ENCODE measurements around the gene OSBPL6. TPM values are rescaled to one million over a fixed set of nuclear protein-coding genes. Genes with fewer than 3 reads are reported as not detected.

Gene OSBPL6
- total and polyA plus RNA-seq, 10 of the 15 experiments (the other 5 are each of a cell fraction or from before 2014, with no cell fraction given), result 0.01 to 0.08 (median 0.03) TPM; not detected in 5

DNA sequence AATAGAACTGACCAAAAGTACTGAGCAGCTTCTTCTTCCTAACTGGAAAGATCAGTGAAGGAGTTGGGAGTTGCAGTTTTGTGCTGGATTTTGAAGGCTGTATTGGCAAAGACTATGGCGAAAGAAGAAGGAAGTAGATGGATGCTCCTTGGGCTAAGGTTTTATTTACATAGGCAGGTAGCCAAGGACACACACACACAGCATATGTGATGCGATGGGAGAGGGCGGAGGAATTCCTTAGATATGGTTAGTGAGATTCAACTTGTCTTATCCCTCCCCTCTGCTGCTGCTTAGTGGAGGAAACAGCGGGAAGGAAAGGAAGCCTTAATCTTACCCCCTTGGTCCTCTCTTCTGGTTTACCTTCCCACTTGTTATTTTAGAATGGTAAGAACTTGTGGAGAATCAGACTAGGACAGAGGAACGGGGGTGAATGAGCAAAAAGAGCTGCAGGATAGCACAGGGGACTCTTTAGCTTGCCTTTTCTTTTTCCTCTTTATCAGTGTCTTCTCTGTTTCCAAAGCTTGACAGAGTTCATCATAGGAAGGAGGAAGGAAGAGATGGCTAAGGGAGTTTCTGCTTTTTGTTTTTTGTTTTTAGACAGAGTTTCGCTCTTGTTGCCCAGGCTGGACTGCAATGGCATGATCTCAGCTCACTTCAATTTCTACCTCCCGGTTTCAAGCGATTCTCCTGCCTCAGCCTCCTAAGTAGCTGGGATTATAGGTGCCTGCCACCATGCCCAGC lies 87.9 kb downstream of the OSBPL6 start:
- no peak overlapping the region for H3K9ac ChIP-seq (ENCODE audit: control insufficient read depth, insufficient read depth, low read length)
- in situ Hi-C loops (cut with MboI), result loop anchor here (5.0 kb wide), 1 partner anchor 170 kb away; the partner anchor contains the start of gene RBM45

More for the DNA sequence above, 87.9 kb downstream of the OSBPL6 start:
- DNase-seq (ENCODE audit: low read depth, low spot score) (no peak), FAIRE-seq (no peak), ATAC-seq (no peak)
- H3K36me3 ChIP-seq (ENCODE audit: control insufficient read depth in 2 of 2, insufficient read depth in 2 of 2, low read length in 1 of 2), result no peaks in the 10 kb centered on the region
- no peaks in the 10 kb centered on the region for H3K4me1 ChIP-seq (ENCODE audit: control insufficient read depth, insufficient read depth, low read length)
- BruUV-seq (replicated peaks), result no TSS peak
- H3K27me3 ChIP-seq (replicated peaks in 1 of 2; ENCODE audit: control insufficient read depth in 2 of 2, insufficient read depth in 2 of 2, low read length in 1 of 2), result no peaks in the 10 kb centered on the region
- H4K20me1 ChIP-seq (ENCODE audit: control insufficient read depth, insufficient read depth), result no peaks in the 10 kb centered on the region
- ChIA-PET SMC1A (ENCODE audit: uncharacterized antibody, unreplicated experiment) (interaction anchor here (1.0 kb wide), 1 partner anchor 77 kb away, joined by 3 read pairs; no protein-coding TSS in a partner anchor), POLR2A (no interaction called here), CTCF (interaction anchor here (1.2 to 2.0 kb wide), 4 partner anchors 9 to 172 kb away, joined by 3 to 9 read pairs (median 5); partner anchors contain the start of gene RBM45), RAD21 (ENCODE audit: unreplicated experiment) (interaction anchor here (1.5 kb wide), 1 partner anchor 171 kb away, joined by 3 read pairs; no protein-coding TSS in a partner anchor)
- H3K9me3 ChIP-seq (replicated peaks; ENCODE audit: control insufficient read depth, insufficient read depth, low read length), result no peaks in the 10 kb centered on the region
- H3K4me3 ChIP-seq, result no peak overlapping the region
- intact Hi-C loops (cut with micrococcal nuclease; ENCODE audit: unreplicated experiment), result no loop called here
- H3K4me2 ChIP-seq (ENCODE audit: control insufficient read depth, insufficient read depth), result no peak overlapping the region
- H2AFZ ChIP-seq (ENCODE audit: control insufficient read depth, low read depth, low read length), result no peak overlapping the region
- 60% methylated on average over 8 of the region's 8 CpGs for WGBS (ENCODE audit: insufficient coverage, insufficient replicate concordance, low lambda C conversion rate, missing lambda C conversion rate)
- no peaks in the 10 kb centered on the region for H3K79me2 ChIP-seq (ENCODE audit: control insufficient read depth, insufficient read depth, low read length)
- no peak overlapping the region for H3K27ac ChIP-seq (ENCODE audit: control insufficient read depth, insufficient read depth)
- TF ChIP-seq YY1 (IDR thresholded peaks at IDR 0.05; ENCODE audit: low read depth, low read length) (no peak), NR2F1 (conservative IDR thresholded peaks at IDR 0.05) (no peak), MXI1 (IDR thresholded peaks at IDR 0.05; ENCODE audit: low read depth, low read length) (no peak), TARDBP (IDR thresholded peaks at IDR 0.05; ENCODE audit: borderline replicate concordance) (no peak), RUNX3 (IDR thresholded peaks at IDR 0.05; ENCODE audit: low read length) (no peak), IKZF1 (conservative IDR thresholded peaks at IDR 0.05) (no peak), MYC (IDR thresholded peaks at IDR 0.05; ENCODE audit: insufficient read depth, insufficient read length, insufficient replicate concordance, low read length, severe bottlenecking) (no peak), NFXL1 (IDR thresholded peaks at IDR 0.05; ENCODE audit: borderline replicate concordance) (no peak), FOXK2 (IDR thresholded peaks at IDR 0.05) (no peak), IRF4 (IDR thresholded peaks at IDR 0.05; ENCODE audit: low read depth, low read length) (no peak), MTA2 (IDR thresholded peaks at IDR 0.05; ENCODE audit: low read depth) (no peak), SIN3A (IDR thresholded peaks at IDR 0.05; ENCODE audit: low read depth, low read length) (no peak)
- TF ChIP-seq, protein P1, sequence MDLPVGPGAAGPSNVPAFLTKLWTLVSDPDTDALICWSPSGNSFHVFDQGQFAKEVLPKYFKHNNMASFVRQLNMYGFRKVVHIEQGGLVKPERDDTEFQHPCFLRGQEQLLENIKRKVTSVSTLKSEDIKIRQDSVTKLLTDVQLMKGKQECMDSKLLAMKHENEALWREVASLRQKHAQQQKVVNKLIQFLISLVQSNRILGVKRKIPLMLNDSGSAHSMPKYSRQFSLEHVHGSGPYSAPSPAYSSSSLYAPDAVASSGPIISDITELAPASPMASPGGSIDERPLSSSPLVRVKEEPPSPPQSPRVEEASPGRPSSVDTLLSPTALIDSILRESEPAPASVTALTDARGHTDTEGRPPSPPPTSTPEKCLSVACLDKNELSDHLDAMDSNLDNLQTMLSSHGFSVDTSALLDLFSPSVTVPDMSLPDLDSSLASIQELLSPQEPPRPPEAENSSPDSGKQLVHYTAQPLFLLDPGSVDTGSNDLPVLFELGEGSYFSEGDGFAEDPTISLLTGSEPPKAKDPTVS (IDR thresholded peaks at IDR 0.05; ENCODE audit: low read depth, low read length), result no peak
